ENCODE results near the gene SLC23A2.

Gene SLC23A2

GRCh38 chr20:4961746-4962145, 39.6 kb downstream of the SLC23A2 start:
- TF ChIP-seq FOXP2 (optimal IDR thresholded peaks at IDR 0.05; ENCODE audit: borderline replicate concordance, extremely low read depth, extremely low read length, insufficient read depth) (peak; percentile 35), REST (IDR thresholded peaks at IDR 0.05; ENCODE audit: insufficient read depth in 1 of 2, low read depth in 2 of 2, low read length in 2 of 2) (peak in 1 of 2 experiments; percentile 78; a peak in 2 of 4 replicates), SIN3A (IDR thresholded peaks at IDR 0.05; ENCODE audit: borderline replicate concordance, insufficient read depth, low read length) (0 out of 2 replicates have a peak, but pooled peaks have one; percentile 82), TAF1 (IDR thresholded peaks at IDR 0.05; ENCODE audit: borderline replicate concordance, insufficient read depth, low read length) (no peak), POLR2AphosphoS5 (IDR thresholded peaks at IDR 0.05; ENCODE audit: low read depth, low read length) (no peak)

- no peak for TF ChIP-seq SIN3A (IDR thresholded peaks at IDR 0.05; ENCODE audit: borderline replicate concordance, insufficient read depth, low read length)
- TF ChIP-seq FOXP2 (optimal IDR thresholded peaks at IDR 0.05; ENCODE audit: borderline replicate concordance, extremely low read depth, extremely low read length, insufficient read depth), result no peak
- TF ChIP-seq TAF1 (IDR thresholded peaks at IDR 0.05; ENCODE audit: borderline replicate concordance, insufficient read depth, low read length), result no peak
- no peak for TF ChIP-seq POLR2AphosphoS5 (IDR thresholded peaks at IDR 0.05; ENCODE audit: low read depth, low read length)
- TF ChIP-seq REST (IDR thresholded peaks at IDR 0.05; ENCODE audit: insufficient read depth in 1 of 2, low read depth in 2 of 2, low read length in 2 of 2), result no peak
These were observed 41.7 kb downstream of the SLC23A2 start for GRCh38 chr20:4959592-4959991.

GRCh38 chr20:4957939-4958362, 43.4 kb downstream of the SLC23A2 start:
- no peak for TF ChIP-seq FOXP2 (optimal IDR thresholded peaks at IDR 0.05; ENCODE audit: borderline replicate concordance, extremely low read depth, extremely low read length, insufficient read depth)
- no peak for TF ChIP-seq SIN3A (IDR thresholded peaks at IDR 0.05; ENCODE audit: borderline replicate concordance, insufficient read depth, low read length)
- TF ChIP-seq POLR2AphosphoS5 (IDR thresholded peaks at IDR 0.05; ENCODE audit: low read depth, low read length), result no peak
- no peak for TF ChIP-seq TAF1 (IDR thresholded peaks at IDR 0.05; ENCODE audit: borderline replicate concordance, insufficient read depth, low read length)
- TF ChIP-seq REST (IDR thresholded peaks at IDR 0.05; ENCODE audit: insufficient read depth in 1 of 2, low read depth in 2 of 2, low read length in 2 of 2), result no peak

- TF ChIP-seq POLR2AphosphoS5 (IDR thresholded peaks at IDR 0.05; ENCODE audit: low read depth, low read length) (no peak), REST (IDR thresholded peaks at IDR 0.05; ENCODE audit: insufficient read depth in 1 of 2, low read depth in 2 of 2, low read length in 2 of 2) (no peak), FOXP2 (optimal IDR thresholded peaks at IDR 0.05; ENCODE audit: borderline replicate concordance, extremely low read depth, extremely low read length, insufficient read depth) (no peak), TAF1 (IDR thresholded peaks at IDR 0.05; ENCODE audit: borderline replicate concordance, insufficient read depth, low read length) (no peak), SIN3A (IDR thresholded peaks at IDR 0.05; ENCODE audit: borderline replicate concordance, insufficient read depth, low read length) (no peak)
These were observed 44.1 kb downstream of the SLC23A2 start for GRCh38 chr20:4957187-4957586.

Data from PFSK-1 (cell line).